GM12875 (cell line): ENCODE measurements around the gene PKD2L1.
A peak's percentile ranks its signal among the peaks of the same experiment; 100 is the strongest.

Source experiments
- H3K4me3 ChIP-seq: one replicate; pipeline ENCODE4 v1.5.1; 2011; ENCODE audit warnings: low read depth, low read length, control low read depth
- CTCF ChIP-seq: IDR thresholded peaks from 2 replicates; pipeline ENCODE4 v1.5.1; 2011; ENCODE audit warnings: low read depth, mild to moderate bottlenecking, control low read depth, inconsistent platforms, low read length, moderate library complexity, borderline replicate concordance; ENCODE audit not compliant: insufficient read depth

Gene PKD2L1

GRCh38 chr10:100353770-100354485, 23.9 kb upstream of the PKD2L1 start:
- TF ChIP-seq CTCF, result no peak

GRCh38 chr10:100350914-100351485, 21.0 kb upstream of the PKD2L1 start:
- no peak for TF ChIP-seq CTCF
- no peak overlapping the region for H3K4me3 ChIP-seq

More at GRCh38 chr10:100353770-100354485, 23.9 kb upstream of the PKD2L1 start:
- no peak overlapping the region for H3K4me3 ChIP-seq

DNA sequence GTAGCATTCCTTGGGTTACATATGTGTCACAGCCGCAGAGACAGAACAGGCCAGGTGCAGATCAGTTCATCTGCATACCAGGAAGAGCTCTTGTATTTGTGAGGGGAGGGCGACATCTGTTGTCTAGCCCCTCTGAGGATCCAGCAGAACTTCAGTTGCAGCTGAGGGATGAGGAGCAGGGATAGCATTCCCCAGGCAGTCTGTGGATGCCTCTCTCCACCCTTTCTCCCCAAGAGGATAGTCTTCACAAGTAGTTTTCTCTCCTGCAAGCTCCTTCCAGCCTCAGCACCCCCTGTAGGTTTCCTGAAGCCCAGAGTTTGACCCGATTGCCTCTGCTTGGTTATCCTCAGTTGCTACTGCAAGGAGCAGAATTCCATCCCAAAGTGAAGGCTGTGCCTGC, 19.6 kb upstream of the PKD2L1 start:
- no peak for TF ChIP-seq CTCF
- H3K4me3 ChIP-seq, result no peak overlapping the region

DNA sequence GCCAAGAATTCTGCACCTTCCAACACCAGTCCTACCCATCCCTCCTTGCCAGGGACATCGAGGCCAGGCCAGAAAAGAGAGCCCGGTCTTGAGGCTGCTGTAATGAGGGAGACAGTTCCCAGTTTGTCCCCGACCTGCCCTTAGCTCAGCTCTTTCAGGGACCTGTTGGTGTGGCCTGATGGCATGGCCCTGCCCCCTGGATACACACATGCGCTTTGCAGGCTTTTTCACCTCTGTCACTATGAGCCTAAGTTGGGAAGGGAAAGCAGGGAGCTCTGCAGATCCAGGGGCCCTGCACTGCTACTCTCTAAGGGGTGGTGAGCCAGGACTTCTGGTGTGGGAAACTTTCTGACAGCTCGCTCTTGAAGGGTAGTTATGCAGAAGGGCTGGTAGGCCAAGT, 19.1 kb upstream of the PKD2L1 start:
- peak overlapping the region; percentile 86 for H3K4me3 ChIP-seq
- TF ChIP-seq CTCF, result no peak

DNA sequence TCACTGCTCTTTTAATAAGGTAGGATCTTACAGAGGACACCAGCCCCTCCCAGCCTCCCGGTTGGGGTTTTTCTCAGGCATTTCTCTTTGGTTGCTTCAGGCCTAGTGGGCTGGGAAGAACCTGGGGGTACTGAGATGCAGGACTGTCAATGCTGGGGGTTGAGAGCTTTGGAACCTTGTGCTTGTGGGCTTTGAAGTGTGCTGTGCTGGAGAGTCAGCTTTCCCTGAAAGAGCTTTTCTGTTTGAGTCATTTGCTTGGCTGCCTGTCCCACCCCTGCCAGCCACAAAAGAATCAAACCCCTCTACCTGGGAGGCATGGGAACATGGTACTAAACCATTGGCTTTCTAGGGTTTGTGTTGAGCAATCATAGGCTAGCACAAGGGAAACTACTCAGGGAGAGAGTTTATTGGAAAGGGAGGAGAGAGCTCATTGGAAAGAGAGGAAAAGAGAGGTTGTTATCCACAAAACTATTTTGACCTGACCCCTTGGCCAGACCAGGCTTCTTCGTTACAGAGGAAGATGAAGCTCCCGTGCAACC, 18.4 kb upstream of the PKD2L1 start:
- no peak for TF ChIP-seq CTCF
- peak overlapping the region; percentile 86 for H3K4me3 ChIP-seq

DNA sequence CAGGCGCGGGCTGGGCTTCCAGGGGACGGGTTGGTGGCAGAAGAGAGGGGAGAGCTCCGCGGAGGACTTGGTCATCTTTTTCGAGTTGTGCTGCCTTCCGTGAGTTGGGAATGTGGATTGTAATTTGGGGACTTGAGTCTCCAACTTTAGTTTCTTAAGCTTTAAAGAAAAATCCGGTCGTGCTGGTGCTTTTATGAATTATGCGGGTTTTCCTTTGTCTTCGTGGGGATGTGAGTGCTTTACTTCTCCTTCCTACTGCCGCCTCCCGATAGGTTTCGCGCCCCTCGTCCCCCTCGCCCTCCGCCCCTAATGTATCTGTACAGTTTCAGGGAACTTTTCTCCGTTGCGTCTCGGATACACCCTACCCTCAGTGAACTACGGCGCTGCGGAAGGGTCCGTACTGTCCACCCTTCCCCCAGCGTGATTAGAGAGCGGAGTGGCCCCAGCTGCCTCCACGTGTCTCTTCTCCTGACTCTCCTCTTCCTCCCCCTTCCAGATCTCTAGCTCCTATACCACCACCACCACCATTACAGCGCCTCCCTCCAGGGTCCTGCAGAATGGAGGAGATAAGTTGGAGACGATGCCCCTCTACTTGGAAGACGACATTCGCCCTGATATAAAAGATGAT, 17.7 kb upstream of the PKD2L1 start:
- no peak for TF ChIP-seq CTCF
- H3K4me3 ChIP-seq, result peak overlapping the region; percentile 86
